HUES64 (cell line): ENCODE measurements around the gene LDLRAP1.

Experiments used
- H3K27ac ChIP-seq: 2 replicates; pipeline ENCODE4 v1.7.0; 2013; ENCODE audit warnings: low read depth, low read length, inconsistent platforms
- H3K27me3 ChIP-seq: 2 replicates; pipeline ENCODE4 v1.6.1; 2013; ENCODE audit warnings: mild to moderate bottlenecking, low read length; ENCODE audit not compliant: insufficient read depth
- H3K36me3 ChIP-seq: 2 replicates; pipeline ENCODE4 v1.6.1; 2013; ENCODE audit warnings: mild to moderate bottlenecking, low read length; ENCODE audit not compliant: insufficient read depth
- H3K4me1 ChIP-seq: 2 replicates; pipeline ENCODE4 v1.6.1; 2013; ENCODE audit warnings: mild to moderate bottlenecking, low read length, moderate library complexity; ENCODE audit not compliant: insufficient read depth
- H3K4me3 ChIP-seq: 2 replicates; pipeline ENCODE4 v1.5.1; 2013; ENCODE audit warnings: mild to moderate bottlenecking, low read length, moderate library complexity
- H3K9ac ChIP-seq: 2 replicates; pipeline ENCODE4 v1.6.1; 2013; ENCODE audit warnings: mild to moderate bottlenecking, low read depth, low read length
- H3K9me3 ChIP-seq: 2 replicates; pipeline ENCODE4 v1.6.1; 2013; ENCODE audit warnings: low read depth, low read length; ENCODE audit not compliant: insufficient read depth
- WGBS: fragments of 150-250, 120-280 bp; methylation state at CpG from one replicate; pipeline ENCODE4 v1.1.7; 2013; ENCODE audit warnings: missing lambda C conversion rate; 5-methylcytosine and 5-hydroxymethylcytosine counted together

Gene LDLRAP1

GRCh38 chr1:25513666-25514065 is 29.7 kb upstream of the LDLRAP1 start:
- Histone ChIP-seq H3K9me3 (no peaks in the 10 kb centered on the region), H3K27ac (no peak overlapping the region), H3K4me3 (no peak overlapping the region), H3K36me3 (no peaks in the 10 kb centered on the region), H3K9ac (no peak overlapping the region), H3K27me3 (no peaks in the 10 kb centered on the region), H3K4me1 (0 out of 2 replicates have a peak, but pooled peaks cover 3% of the 10 kb centered on the region)
- 69% methylated on average over 4 of the region's 4 CpGs for WGBS

- H3K9ac ChIP-seq: no peak overlapping the region
- no peak overlapping the region for H3K4me3 ChIP-seq
- peaks cover 9% of the 10 kb centered on the region; the same call in 1 of the 2 replicates for H3K4me1 ChIP-seq
- H3K27me3 ChIP-seq: no peaks in the 10 kb centered on the region
- H3K36me3 ChIP-seq: no peaks in the 10 kb centered on the region
- no peak overlapping the region for H3K27ac ChIP-seq
- WGBS: 74% methylated on average over 5 of the region's 6 CpGs
- no peaks in the 10 kb centered on the region for H3K9me3 ChIP-seq
These were observed 28.4 kb upstream of the LDLRAP1 start for GRCh38 chr1:25515033-25515432.

- no peaks in the 10 kb centered on the region for H3K27me3 ChIP-seq
- no peak overlapping the region for H3K27ac ChIP-seq
- H3K9ac ChIP-seq: no peak overlapping the region
- peaks cover 9% of the 10 kb centered on the region; the same call in 1 of the 2 replicates for H3K4me1 ChIP-seq
- no peaks in the 10 kb centered on the region for H3K9me3 ChIP-seq
- H3K4me3 ChIP-seq: no peak overlapping the region
- no peaks in the 10 kb centered on the region for H3K36me3 ChIP-seq
- WGBS: 86% methylated on average over 3 of the region's 3 CpGs
These were observed 26.7 kb upstream of the LDLRAP1 start for GRCh38 chr1:25516686-25517085.

- Histone ChIP-seq H3K4me3 (no peak overlapping the region), H3K36me3 (no peaks in the 10 kb centered on the region)
- WGBS: 81% methylated on average over 33 of the region's 33 CpGs
These were observed 25.7 kb upstream of the LDLRAP1 start for GRCh38 chr1:25517476-25518394.

GRCh38 chr1:25519624-25520023 is 23.8 kb upstream of the LDLRAP1 start:
- Histone ChIP-seq H3K9ac (no peak overlapping the region), H3K36me3 (no peaks in the 10 kb centered on the region), H3K4me3 (no peak overlapping the region), H3K4me1 (peaks cover 9% of the 10 kb centered on the region; the same call in 1 of the 2 replicates), H3K9me3 (no peaks in the 10 kb centered on the region), H3K27ac (no peak overlapping the region), H3K27me3 (no peaks in the 10 kb centered on the region)
- 89% methylated on average over 5 of the region's 5 CpGs for WGBS

More at GRCh38 chr1:25517476-25518394, 25.7 kb upstream of the LDLRAP1 start:
- Histone ChIP-seq H3K9ac (no peak overlapping the region), H3K27me3 (no peaks in the 10 kb centered on the region), H3K27ac (no peak overlapping the region), H3K9me3 (no peaks in the 10 kb centered on the region), H3K4me1 (peaks cover 9% of the 10 kb centered on the region; the same call in 1 of the 2 replicates)

GRCh38 chr1:25520446-25521061 is 22.9 kb upstream of the LDLRAP1 start:
- H3K27ac ChIP-seq: no peak overlapping the region
- H3K9ac ChIP-seq: no peak overlapping the region
- no peaks in the 10 kb centered on the region for H3K36me3 ChIP-seq
- no peak overlapping the region for H3K4me3 ChIP-seq
- H3K4me1 ChIP-seq: peaks cover 9% of the 10 kb centered on the region; the same call in 1 of the 2 replicates
- 37% methylated on average over 4 of the region's 4 CpGs for WGBS
- no peaks in the 10 kb centered on the region for H3K27me3 ChIP-seq
- peaks cover 4% of the 10 kb centered on the region; the same call in 1 of the 2 replicates for H3K9me3 ChIP-seq

GRCh38 chr1:25522031-25522655 is 21.3 kb upstream of the LDLRAP1 start:
- no peak overlapping the region for H3K9ac ChIP-seq
- no peak overlapping the region for H3K4me3 ChIP-seq
- no peak overlapping the region for H3K27ac ChIP-seq
- no peaks in the 10 kb centered on the region for H3K27me3 ChIP-seq
- no peaks in the 10 kb centered on the region for H3K36me3 ChIP-seq
- peaks cover 5% of the 10 kb centered on the region; the same call in 1 of the 2 replicates for H3K9me3 ChIP-seq
- 94% methylated on average over 5 of the region's 5 CpGs for WGBS
- H3K4me1 ChIP-seq: peaks cover 9% of the 10 kb centered on the region; the same call in 1 of the 2 replicates

GRCh38 chr1:25523542-25523941 is 19.9 kb upstream of the LDLRAP1 start:
- peaks cover 7% of the 10 kb centered on the region; the same call in 1 of the 2 replicates for H3K4me1 ChIP-seq
- H3K36me3 ChIP-seq: no peaks in the 10 kb centered on the region
- no peak overlapping the region for H3K27ac ChIP-seq
- H3K9ac ChIP-seq: no peak overlapping the region
- H3K9me3 ChIP-seq: peaks cover 5% of the 10 kb centered on the region; the same call in 1 of the 2 replicates
- no peaks in the 10 kb centered on the region for H3K27me3 ChIP-seq
- no peak overlapping the region for H3K4me3 ChIP-seq
- 36% methylated on average over 10 of the region's 10 CpGs for WGBS

- Histone ChIP-seq H3K27ac (no peak overlapping the region), H3K27me3 (no peaks in the 10 kb centered on the region), H3K9me3 (peaks cover 5% of the 10 kb centered on the region; the same call in 1 of the 2 replicates), H3K4me3 (no peak overlapping the region), H3K36me3 (no peaks in the 10 kb centered on the region), H3K4me1 (no peaks in the 10 kb centered on the region), H3K9ac (no peak overlapping the region)
- WGBS: 85% methylated on average over 15 of the region's 15 CpGs
These were observed 18.6 kb upstream of the LDLRAP1 start for GRCh38 chr1:25524568-25525360.

- peaks cover 5% of the 10 kb centered on the region; the same call in 1 of the 2 replicates for H3K9me3 ChIP-seq
- 91% methylated on average over 4 of the region's 4 CpGs for WGBS
- no peaks in the 10 kb centered on the region for H3K36me3 ChIP-seq
These were observed 18.1 kb upstream of the LDLRAP1 start for GRCh38 chr1:25525361-25525688.

More at GRCh38 chr1:25525361-25525688, 18.1 kb upstream of the LDLRAP1 start:
- Histone ChIP-seq H3K27ac (no peak overlapping the region), H3K4me3 (no peak overlapping the region), H3K4me1 (no peaks in the 10 kb centered on the region), H3K9ac (no peak overlapping the region), H3K27me3 (no peaks in the 10 kb centered on the region)
